ENCODE results near the gene PDRG1. TPM values are rescaled to one million over a fixed set of nuclear protein-coding genes. Genes with fewer than 3 reads are reported as not detected.

The PDRG1 gene
- polyA plus RNA-seq, 3 donors, result 3.5 to 4.4 (median 3.7) TPM

GRCh38 chr20:31914170-31914569 is 37.7 kb downstream of the PDRG1 start:
- Histone ChIP-seq H3K27ac (ENCODE audit: low read depth in 1 of 2, low read length in 2 of 2) (no peak overlapping the region), H2AFZ (ENCODE audit: insufficient read depth, low read depth, low read length, poor library complexity, severe bottlenecking) (no peak overlapping the region), H3K4me3 (replicated peaks in 1 of 3; ENCODE audit: low read depth in 2 of 3, low read length in 3 of 3) (no peak overlapping the region), H3K9me3 (replicated peaks in 1 of 2; ENCODE audit: control insufficient read depth in 1 of 2, insufficient read depth in 1 of 2, low read length in 2 of 2) (no peaks in the 10 kb centered on the region), H3K4me1 (ENCODE audit: control insufficient read depth in 1 of 2, insufficient read depth in 2 of 2, low read length in 2 of 2) (no peaks in the 10 kb centered on the region), H3K27me3 (ENCODE audit: control insufficient read depth in 2 of 2, insufficient read depth in 2 of 2, low read length in 2 of 2) (no peaks in the 10 kb centered on the region), H3K4me2 (replicated peaks; ENCODE audit: extremely low read depth, low read length, poor library complexity, severe bottlenecking) (no peak overlapping the region), H4K20me1 (ENCODE audit: insufficient read depth, low read length) (no peaks in the 10 kb centered on the region), H3K36me3 (replicated peaks in 1 of 2; ENCODE audit: control insufficient read depth in 1 of 2, insufficient read depth in 2 of 2, low read length in 2 of 2) (no peaks in the 10 kb centered on the region), H3K79me2 (ENCODE audit: insufficient read depth, low read length) (no peaks in the 10 kb centered on the region), H3K9ac (ENCODE audit: insufficient read depth, low read length, poor library complexity, severe bottlenecking) (no peak overlapping the region)
- Mint-ChIP-seq H3K36me3 (no peaks in the 10 kb centered on the region), H3K4me1 (peaks cover 11% of the 10 kb centered on the region), H3K27ac (no peak overlapping the region), H3K27me3 (ENCODE audit: low read depth in 3 of 3) (peaks cover 2 to 5% (median 4%) of the 10 kb centered on the region in 3 donors), H3K9me3 (peaks cover 0 to 6% (median 0%) of the 10 kb centered on the region in 7 donors), H3K4me3 (no peak overlapping the region)
- WGBS (ENCODE audit: insufficient coverage), result 100% methylated on average over 2 of the region's 5 CpGs
- no peak for DNase-seq
- TF ChIP-seq, protein P1, sequence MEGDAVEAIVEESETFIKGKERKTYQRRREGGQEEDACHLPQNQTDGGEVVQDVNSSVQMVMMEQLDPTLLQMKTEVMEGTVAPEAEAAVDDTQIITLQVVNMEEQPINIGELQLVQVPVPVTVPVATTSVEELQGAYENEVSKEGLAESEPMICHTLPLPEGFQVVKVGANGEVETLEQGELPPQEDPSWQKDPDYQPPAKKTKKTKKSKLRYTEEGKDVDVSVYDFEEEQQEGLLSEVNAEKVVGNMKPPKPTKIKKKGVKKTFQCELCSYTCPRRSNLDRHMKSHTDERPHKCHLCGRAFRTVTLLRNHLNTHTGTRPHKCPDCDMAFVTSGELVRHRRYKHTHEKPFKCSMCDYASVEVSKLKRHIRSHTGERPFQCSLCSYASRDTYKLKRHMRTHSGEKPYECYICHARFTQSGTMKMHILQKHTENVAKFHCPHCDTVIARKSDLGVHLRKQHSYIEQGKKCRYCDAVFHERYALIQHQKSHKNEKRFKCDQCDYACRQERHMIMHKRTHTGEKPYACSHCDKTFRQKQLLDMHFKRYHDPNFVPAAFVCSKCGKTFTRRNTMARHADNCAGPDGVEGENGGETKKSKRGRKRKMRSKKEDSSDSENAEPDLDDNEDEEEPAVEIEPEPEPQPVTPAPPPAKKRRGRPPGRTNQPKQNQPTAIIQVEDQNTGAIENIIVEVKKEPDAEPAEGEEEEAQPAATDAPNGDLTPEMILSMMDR (IDR thresholded peaks at IDR 0.05), result no peak
- intact Hi-C loops (cut with micrococcal nuclease), result no loop called here

DNA sequence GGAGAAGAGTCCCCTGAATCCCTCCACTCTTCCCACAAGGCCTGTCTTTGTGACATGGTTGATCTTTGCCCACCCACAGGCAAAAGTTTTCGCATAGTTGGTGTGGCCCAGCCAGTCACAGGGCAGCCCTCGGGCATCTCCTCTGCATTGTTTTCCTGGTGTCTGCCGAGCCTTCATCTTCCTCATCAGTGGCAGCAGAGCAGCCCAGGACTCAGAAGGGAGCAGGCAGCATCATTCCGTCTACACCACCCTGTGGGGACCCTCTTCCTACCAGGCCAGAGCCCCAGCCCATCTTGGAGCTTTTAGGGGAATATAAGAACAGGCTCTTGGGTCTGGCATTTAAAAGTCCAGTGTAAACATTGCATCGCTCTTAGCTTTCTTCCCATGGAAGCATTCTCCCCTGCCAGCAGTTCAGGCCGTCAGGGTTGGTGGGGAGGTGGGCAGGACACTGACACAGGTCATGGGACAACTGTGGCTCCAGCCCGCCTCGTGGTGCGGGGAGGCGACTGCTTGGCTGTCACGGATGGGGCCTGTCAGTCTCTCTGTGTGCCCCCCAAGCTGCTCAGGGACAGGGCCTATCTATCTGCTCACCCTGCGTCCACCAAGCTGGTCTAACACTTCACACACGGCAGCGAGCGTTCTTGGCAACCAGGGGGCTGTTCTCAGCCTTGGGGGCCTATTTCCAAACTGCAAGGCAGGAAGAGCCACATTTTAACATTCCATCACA is 38.3 kb downstream of the PDRG1 start:
- H3K27ac Mint-ChIP-seq, result no peak overlapping the region
- TF ChIP-seq, protein P1 (IDR thresholded peaks at IDR 0.05), result no peak
- intact Hi-C loops (cut with micrococcal nuclease), result no loop called here

More for the DNA sequence above, 38.3 kb downstream of the PDRG1 start:
- peaks cover 0 to 6% (median 0%) of the 10 kb centered on the region in 7 donors for H3K9me3 Mint-ChIP-seq
- Histone ChIP-seq H3K4me1 (ENCODE audit: control insufficient read depth in 1 of 2, insufficient read depth in 2 of 2, low read length in 2 of 2) (no peaks in the 10 kb centered on the region), H3K4me3 (replicated peaks in 1 of 3; ENCODE audit: low read depth in 2 of 3, low read length in 3 of 3) (no peak overlapping the region), H3K27me3 (ENCODE audit: control insufficient read depth in 2 of 2, insufficient read depth in 2 of 2, low read length in 2 of 2) (no peaks in the 10 kb centered on the region), H3K9ac (ENCODE audit: insufficient read depth, low read length, poor library complexity, severe bottlenecking) (no peak overlapping the region), H3K4me2 (replicated peaks; ENCODE audit: extremely low read depth, low read length, poor library complexity, severe bottlenecking) (no peak overlapping the region), H3K9me3 (replicated peaks in 1 of 2; ENCODE audit: control insufficient read depth in 1 of 2, insufficient read depth in 1 of 2, low read length in 2 of 2) (no peaks in the 10 kb centered on the region), H3K79me2 (ENCODE audit: insufficient read depth, low read length) (no peaks in the 10 kb centered on the region), H2AFZ (ENCODE audit: insufficient read depth, low read depth, low read length, poor library complexity, severe bottlenecking) (no peak overlapping the region), H3K27ac (ENCODE audit: low read depth in 1 of 2, low read length in 2 of 2) (no peak overlapping the region), H3K36me3 (replicated peaks in 1 of 2; ENCODE audit: control insufficient read depth in 1 of 2, insufficient read depth in 2 of 2, low read length in 2 of 2) (no peaks in the 10 kb centered on the region), H4K20me1 (ENCODE audit: insufficient read depth, low read length) (no peaks in the 10 kb centered on the region)
- DNase-seq, result no peak
- peaks cover 2 to 4% (median 2%) of the 10 kb centered on the region in 3 donors for H3K27me3 Mint-ChIP-seq (ENCODE audit: low read depth in 3 of 3)
- WGBS (ENCODE audit: insufficient coverage), result 99% methylated on average over 11 of the region's 15 CpGs
- H3K36me3 Mint-ChIP-seq, result no peaks in the 10 kb centered on the region
- no peak overlapping the region for H3K4me3 Mint-ChIP-seq
- peaks cover 9% of the 10 kb centered on the region for H3K4me1 Mint-ChIP-seq
